WTC11 (cell line): ENCODE data around the gene FRMD5.

Experiments
- ATF2 ChIP-seq: sonication (generic); formaldehyde crosslinking; IDR thresholded peaks from 2 replicates; pipeline ENCODE4 v1.8.1; 2022; ENCODE audit warnings: low read depth, missing genetic modification reagents, borderline replicate concordance
- CREB1 ChIP-seq: sonication (generic); formaldehyde crosslinking; IDR thresholded peaks from 2 replicates; pipeline ENCODE4 v1.8.0; 2023; ENCODE audit warnings: mild to moderate bottlenecking, missing genetic modification reagents
- CTCF ChIP-seq: fragments of 200-600 bp; IDR thresholded peaks from 2 replicates; pipeline ENCODE4 v1.8.0; 2022; ENCODE audit warnings: antibody characterized with exemption
- E2F1 ChIP-seq: sonication (generic); formaldehyde crosslinking; IDR thresholded peaks from 2 replicates; pipeline ENCODE4 v1.8.0; 2022; ENCODE audit warnings: mild to moderate bottlenecking, missing genetic modification reagents
- E2F4 ChIP-seq: sonication (generic); formaldehyde crosslinking; IDR thresholded peaks from 2 replicates; pipeline ENCODE4 v1.8.1; 2022; ENCODE audit warnings: low read depth, mild to moderate bottlenecking, moderate library complexity, missing genetic modification reagents, borderline replicate concordance
- FOXK1 ChIP-seq: sonication (generic); formaldehyde crosslinking; IDR thresholded peaks from 2 replicates; pipeline ENCODE4 v1.8.0; 2022; ENCODE audit warnings: mild to moderate bottlenecking, moderate library complexity, missing genetic modification reagents
- FOXP4 ChIP-seq: sonication (generic); formaldehyde crosslinking; IDR thresholded peaks from 2 replicates; pipeline ENCODE4 v1.8.0; 2022; ENCODE audit warnings: mild to moderate bottlenecking, missing genetic modification reagents
- GABPB1 ChIP-seq: sonication (generic); formaldehyde crosslinking; IDR thresholded peaks from 2 replicates; pipeline ENCODE4 v1.8.1; 2023; ENCODE audit warnings: mild to moderate bottlenecking, missing genetic modification reagents
- JUN ChIP-seq: sonication (generic); formaldehyde crosslinking; IDR thresholded peaks from 2 replicates; pipeline ENCODE4 v1.8.0; 2023; ENCODE audit warnings: mild to moderate bottlenecking, missing genetic modification reagents
- USF2 ChIP-seq: sonication (generic); formaldehyde crosslinking; IDR thresholded peaks from 2 replicates; pipeline ENCODE4 v1.8.1; 2023; ENCODE audit warnings: mild to moderate bottlenecking, missing genetic modification reagents, moderate library complexity
- ZNF263 ChIP-seq: sonication (generic); formaldehyde crosslinking; IDR thresholded peaks from 2 replicates; pipeline ENCODE4 v1.8.1; 2022; ENCODE audit warnings: low read depth, mild to moderate bottlenecking, moderate library complexity, missing genetic modification reagents
- ZNF512 ChIP-seq: sonication (generic); formaldehyde crosslinking; IDR thresholded peaks from 2 replicates; pipeline ENCODE4 v1.8.1; 2022; ENCODE audit warnings: missing genetic modification reagents, borderline replicate concordance

- TF ChIP-seq CTCF (no peak), CREB1 (CRISPR knock-in tag) (no peak), GABPB1 (no peak), USF2 (CRISPR knock-in tag) (no peak), E2F1 (CRISPR knock-in tag) (no peak), FOXK1 (CRISPR knock-in tag) (no peak), ZNF512 (CRISPR knock-in tag) (no peak), FOXP4 (CRISPR knock-in tag) (no peak), ATF2 (CRISPR knock-in tag) (no peak), JUN (CRISPR knock-in tag) (no peak), E2F4 (CRISPR knock-in tag) (no peak), ZNF263 (CRISPR knock-in tag) (no peak)
These were observed 35.6 kb downstream of the FRMD5 start for GRCh38 chr15:44159492-44159891.
